ENCODE results near the gene RALB.

Gene RALB

GRCh38 chr2:120334068-120334467 is 81.4 kb downstream of the RALB start:
- Histone ChIP-seq H4K91ac (ENCODE audit: low read length) (no peak overlapping the region), H3K4ac (ENCODE audit: low read depth in 1 of 2, low read length in 2 of 2) (no peak overlapping the region), H2BK120ac (ENCODE audit: low read depth, low read length) (no peak overlapping the region), H3K36me3 (ENCODE audit: control insufficient read depth in 1 of 2, insufficient read depth in 2 of 2, low read depth in 1 of 2, low read length in 2 of 2) (no peaks in the 10 kb centered on the region), H2BK12ac (ENCODE audit: low read length in 2 of 2) (no peak overlapping the region), H2BK5ac (ENCODE audit: low read depth, low read length, poor library complexity, severe bottlenecking) (no peak overlapping the region), H2AK5ac (ENCODE audit: low read length, severe bottlenecking) (no peak overlapping the region), H3K27me3 (ENCODE audit: control insufficient read depth in 1 of 2, insufficient read depth in 1 of 2, low read length in 2 of 2) (peaks cover 75 to 79% of the 10 kb centered on the region in 2 experiments), H3K27ac (ENCODE audit: low read length, poor library complexity, severe bottlenecking) (no peak overlapping the region), H3K14ac (ENCODE audit: low read length in 2 of 2) (no peak overlapping the region), H4K8ac (ENCODE audit: low read length) (no peak overlapping the region), H2AFZ (ENCODE audit: low read depth, low read length) (no peak overlapping the region), H3K4me2 (ENCODE audit: low read length, poor library complexity, severe bottlenecking) (no peak overlapping the region), H3K9me3 (ENCODE audit: control insufficient read depth, low read length) (peaks cover 5% of the 10 kb centered on the region), H3K23ac (ENCODE audit: low read length in 2 of 2) (no peak overlapping the region), H3K4me3 (ENCODE audit: insufficient read depth in 1 of 2, low read depth in 1 of 2, low read length in 2 of 2) (no peak overlapping the region), H3K4me1 (ENCODE audit: control insufficient read depth, insufficient read depth, low read depth, low read length) (no peaks in the 10 kb centered on the region), H3K9ac (ENCODE audit: low read length) (no peak overlapping the region), H3K79me1 (replicated peaks; ENCODE audit: low read length, poor library complexity, severe bottlenecking) (no peaks in the 10 kb centered on the region), H2BK15ac (ENCODE audit: low read depth, poor library complexity, severe bottlenecking) (no peak overlapping the region), H3K18ac (ENCODE audit: low read depth in 1 of 2, low read length in 2 of 2) (no peak overlapping the region)
- DNase-seq, result no peak
- 100% methylated on average over 1 of the region's 1 CpG for WGBS

- Histone ChIP-seq H3K18ac (ENCODE audit: low read depth in 1 of 2, low read length in 2 of 2) (no peak overlapping the region), H3K27me3 (ENCODE audit: control insufficient read depth in 1 of 2, insufficient read depth in 1 of 2, low read length in 2 of 2) (peaks cover 75 to 78% of the 10 kb centered on the region in 2 experiments), H4K8ac (ENCODE audit: low read length) (no peak overlapping the region), H3K4ac (ENCODE audit: low read depth in 1 of 2, low read length in 2 of 2) (no peak overlapping the region), H3K27ac (ENCODE audit: low read length, poor library complexity, severe bottlenecking) (no peak overlapping the region), H2AK5ac (ENCODE audit: low read length, severe bottlenecking) (no peak overlapping the region), H2BK12ac (ENCODE audit: low read length in 2 of 2) (no peak overlapping the region), H3K4me3 (ENCODE audit: insufficient read depth in 1 of 2, low read depth in 1 of 2, low read length in 2 of 2) (no peak overlapping the region), H4K91ac (ENCODE audit: low read length) (peak overlapping the region; percentile 30), H3K79me1 (replicated peaks; ENCODE audit: low read length, poor library complexity, severe bottlenecking) (no peaks in the 10 kb centered on the region), H3K36me3 (ENCODE audit: control insufficient read depth in 1 of 2, insufficient read depth in 2 of 2, low read depth in 1 of 2, low read length in 2 of 2) (no peaks in the 10 kb centered on the region), H2AFZ (ENCODE audit: low read depth, low read length) (no peak overlapping the region), H3K9ac (ENCODE audit: low read length) (no peak overlapping the region), H3K23ac (ENCODE audit: low read length in 2 of 2) (no peak overlapping the region), H2BK120ac (ENCODE audit: low read depth, low read length) (no peak overlapping the region), H2BK5ac (ENCODE audit: low read depth, low read length, poor library complexity, severe bottlenecking) (no peak overlapping the region), H3K4me1 (ENCODE audit: control insufficient read depth, insufficient read depth, low read depth, low read length) (no peaks in the 10 kb centered on the region), H3K4me2 (ENCODE audit: low read length, poor library complexity, severe bottlenecking) (no peak overlapping the region), H3K9me3 (ENCODE audit: control insufficient read depth, low read length) (peaks cover 5% of the 10 kb centered on the region), H3K14ac (ENCODE audit: low read length in 2 of 2) (no peak overlapping the region), H2BK15ac (ENCODE audit: low read depth, poor library complexity, severe bottlenecking) (no peak overlapping the region)
- WGBS, result 59% methylated on average over 8 of the region's 8 CpGs
- DNase-seq, result no peak
These were observed 84.1 kb downstream of the RALB start for GRCh38 chr2:120336749-120337148.

- no peak for DNase-seq
- H2BK15ac ChIP-seq (ENCODE audit: low read depth, poor library complexity, severe bottlenecking), result no peak overlapping the region
- no peak overlapping the region for H3K4me3 ChIP-seq (ENCODE audit: insufficient read depth in 1 of 2, low read depth in 1 of 2, low read length in 2 of 2)
- no peak overlapping the region for H3K27ac ChIP-seq (ENCODE audit: low read length, poor library complexity, severe bottlenecking)
- 87% methylated on average over 1 of the region's 1 CpG for WGBS
- H3K18ac ChIP-seq (ENCODE audit: low read depth in 1 of 2, low read length in 2 of 2), result no peak overlapping the region
- no peak overlapping the region for H2BK12ac ChIP-seq (ENCODE audit: low read length in 2 of 2)
- peaks cover 2% of the 10 kb centered on the region for H3K4me1 ChIP-seq (ENCODE audit: control insufficient read depth, insufficient read depth, low read depth, low read length)
- H2AK5ac ChIP-seq (ENCODE audit: low read length, severe bottlenecking), result no peak overlapping the region
- no peak overlapping the region for H3K4ac ChIP-seq (ENCODE audit: low read depth in 1 of 2, low read length in 2 of 2)
- H3K36me3 ChIP-seq (ENCODE audit: control insufficient read depth in 1 of 2, insufficient read depth in 2 of 2, low read depth in 1 of 2, low read length in 2 of 2), result no peaks in the 10 kb centered on the region
- no peak overlapping the region for H3K14ac ChIP-seq (ENCODE audit: low read length in 2 of 2)
- no peak overlapping the region for H4K91ac ChIP-seq (ENCODE audit: low read length)
- no peaks in the 10 kb centered on the region for H3K79me1 ChIP-seq (replicated peaks; ENCODE audit: low read length, poor library complexity, severe bottlenecking)
- H3K9ac ChIP-seq (ENCODE audit: low read length), result no peak overlapping the region
- no peak overlapping the region for H2BK120ac ChIP-seq (ENCODE audit: low read depth, low read length)
- H3K27me3 ChIP-seq (ENCODE audit: control insufficient read depth in 1 of 2, insufficient read depth in 1 of 2, low read length in 2 of 2), result peaks cover 75 to 79% of the 10 kb centered on the region in 2 experiments
- H3K9me3 ChIP-seq (ENCODE audit: control insufficient read depth, low read length), result peaks cover 5% of the 10 kb centered on the region
- H4K8ac ChIP-seq (ENCODE audit: low read length), result no peak overlapping the region
- H2AFZ ChIP-seq (ENCODE audit: low read depth, low read length), result no peak overlapping the region
- no peak overlapping the region for H2BK5ac ChIP-seq (ENCODE audit: low read depth, low read length, poor library complexity, severe bottlenecking)
- H3K23ac ChIP-seq (ENCODE audit: low read length in 2 of 2), result no peak overlapping the region
- no peak overlapping the region for H3K4me2 ChIP-seq (ENCODE audit: low read length, poor library complexity, severe bottlenecking)
These were observed 85.4 kb downstream of the RALB start for GRCh38 chr2:120338015-120338414.

- Histone ChIP-seq H3K14ac (ENCODE audit: low read length in 2 of 2) (no peak overlapping the region), H3K4ac (ENCODE audit: low read depth in 1 of 2, low read length in 2 of 2) (no peak overlapping the region), H3K9ac (ENCODE audit: low read length) (no peak overlapping the region), H3K23ac (ENCODE audit: low read length in 2 of 2) (no peak overlapping the region), H2AK5ac (ENCODE audit: low read length, severe bottlenecking) (no peak overlapping the region), H3K9me3 (ENCODE audit: control insufficient read depth, low read length) (no peaks in the 10 kb centered on the region), H2BK5ac (ENCODE audit: low read depth, low read length, poor library complexity, severe bottlenecking) (no peak overlapping the region), H2BK12ac (ENCODE audit: low read length in 2 of 2) (no peak overlapping the region), H3K27me3 (ENCODE audit: control insufficient read depth in 1 of 2, insufficient read depth in 1 of 2, low read length in 2 of 2) (peaks cover 67% of the 10 kb centered on the region in 2 experiments), H2BK15ac (ENCODE audit: low read depth, poor library complexity, severe bottlenecking) (no peak overlapping the region), H3K4me2 (ENCODE audit: low read length, poor library complexity, severe bottlenecking) (no peak overlapping the region), H3K36me3 (ENCODE audit: control insufficient read depth in 1 of 2, insufficient read depth in 2 of 2, low read depth in 1 of 2, low read length in 2 of 2) (no peaks in the 10 kb centered on the region), H2BK120ac (ENCODE audit: low read depth, low read length) (no peak overlapping the region), H3K4me1 (ENCODE audit: control insufficient read depth, insufficient read depth, low read depth, low read length) (peaks cover 36% of the 10 kb centered on the region), H3K4me3 (ENCODE audit: insufficient read depth in 1 of 2, low read depth in 1 of 2, low read length in 2 of 2) (no peak overlapping the region), H2AFZ (ENCODE audit: low read depth, low read length) (no peak overlapping the region), H4K91ac (ENCODE audit: low read length) (no peak overlapping the region), H3K27ac (ENCODE audit: low read length, poor library complexity, severe bottlenecking) (no peak overlapping the region), H3K18ac (ENCODE audit: low read depth in 1 of 2, low read length in 2 of 2) (no peak overlapping the region), H4K8ac (ENCODE audit: low read length) (no peak overlapping the region), H3K79me1 (replicated peaks; ENCODE audit: low read length, poor library complexity, severe bottlenecking) (no peaks in the 10 kb centered on the region)
- no peak for DNase-seq
- 89% methylated on average over 7 of the region's 7 CpGs for WGBS
These were observed 89.3 kb downstream of the RALB start for GRCh38 chr2:120341977-120342376.

Data from mesenchymal stem cell (in vitro differentiated cells and primary cell).